HG02970 (cell line): ENCODE measurements around the gene TRIM13.

Source experiments
- ATAC-seq: cut with Tn5 transposase; IDR thresholded peaks from one replicate; pipeline ENCODE4 v1.9.1; 2021; ENCODE audit warnings: mild to moderate bottlenecking, moderate library complexity, moderate number of reproducible peaks; ENCODE audit not compliant: unreplicated experiment, low FRiP score

The TRIM13 gene

GRCh38 chr13:49996161-49996915, 504 bp upstream of the TRIM13 start:
- ATAC-seq, result peak; percentile 53

- no peak for ATAC-seq
Measured at GRCh38 chr13:49997955-49998354, 1.1 kb downstream of the TRIM13 start.

DNA sequence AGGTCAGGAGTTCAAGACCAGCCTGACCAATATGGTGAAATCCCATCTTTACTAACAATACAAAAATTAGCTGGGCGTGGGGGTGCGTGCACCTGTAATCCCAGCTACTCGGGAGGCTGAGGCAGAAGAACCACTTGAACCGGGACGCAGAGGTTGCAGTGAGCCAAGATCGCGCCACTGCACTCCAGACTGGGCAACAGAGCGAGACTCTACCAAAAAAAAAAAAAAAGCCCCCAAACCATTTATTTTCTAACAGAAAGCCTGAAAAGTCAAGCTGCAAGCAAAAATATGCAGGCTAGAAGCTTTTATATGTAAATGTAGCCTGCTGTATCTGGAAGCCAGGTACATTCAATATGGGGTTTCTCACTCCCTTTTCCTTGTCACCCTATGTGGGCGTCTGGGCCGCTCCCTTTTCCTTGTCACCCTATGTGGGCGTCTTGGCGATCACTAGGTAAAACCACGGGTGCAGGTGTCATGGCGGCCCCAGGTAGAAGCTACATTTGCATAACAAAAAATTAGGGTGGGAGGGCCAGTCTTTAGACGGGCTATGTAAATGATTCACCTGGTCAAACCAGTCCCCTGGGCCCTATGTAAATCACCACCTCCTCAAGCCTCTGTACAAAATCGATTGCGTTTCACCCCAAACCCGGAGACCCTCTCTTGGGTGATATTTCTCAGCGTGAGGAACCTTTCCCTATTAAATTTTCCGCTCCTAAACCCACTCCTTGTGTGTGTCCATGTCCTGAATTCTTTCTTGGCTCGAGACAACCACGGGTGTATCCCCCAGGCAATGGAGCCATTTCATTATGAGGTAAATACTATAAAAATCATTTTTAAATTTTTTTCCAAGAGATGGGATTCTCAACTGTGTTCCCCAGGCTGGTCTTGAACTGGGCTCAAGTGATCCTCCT, 2.1 kb downstream of the TRIM13 start:
- no peak for ATAC-seq

- ATAC-seq, result no peak
Measured at GRCh38 chr13:50001287-50001686, 4.4 kb downstream of the TRIM13 start.

DNA sequence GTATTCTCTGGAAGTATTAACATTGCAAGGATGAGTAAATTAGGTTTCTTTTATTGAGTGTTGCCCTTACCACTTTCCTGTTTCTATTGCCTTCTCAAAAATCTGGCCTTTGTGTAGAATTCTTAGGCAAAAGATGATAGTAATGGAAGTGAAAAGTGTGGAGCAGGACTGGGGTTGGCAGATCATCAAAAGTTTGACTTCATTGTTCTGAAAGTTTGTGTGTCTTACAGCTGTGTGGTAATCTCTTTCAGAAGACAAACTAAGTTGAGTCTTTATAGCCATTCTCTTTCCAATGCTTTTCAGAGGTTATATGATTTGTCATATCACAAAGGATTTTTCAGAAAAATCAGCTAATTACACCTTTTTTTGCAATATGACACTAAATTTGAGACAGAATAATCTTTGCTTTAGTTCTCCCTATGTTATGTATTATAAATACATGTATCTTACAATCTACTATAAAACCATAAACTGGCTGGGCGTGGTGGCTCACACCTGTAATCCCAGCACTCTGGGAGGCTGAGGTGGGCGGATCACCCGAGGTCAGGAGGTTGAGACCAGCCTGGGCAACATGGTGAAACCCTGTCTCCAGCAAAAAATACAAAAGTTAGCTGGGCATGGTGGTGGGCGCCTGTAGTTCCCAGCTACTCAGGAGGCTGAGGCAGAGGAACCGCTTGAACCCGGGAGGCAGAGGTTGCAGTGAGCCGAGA, 9.7 kb downstream of the TRIM13 start:
- no peak for ATAC-seq

- ATAC-seq, result no peak
Measured at GRCh38 chr13:50011461-50011860, 14.6 kb downstream of the TRIM13 start.

- no peak for ATAC-seq
Measured at GRCh38 chr13:50012396-50013169, 15.7 kb downstream of the TRIM13 start.

GRCh38 chr13:50014386-50014785, 17.5 kb downstream of the TRIM13 start:
- no peak for ATAC-seq

- no peak for ATAC-seq
Measured at GRCh38 chr13:50015258-50015657, 18.4 kb downstream of the TRIM13 start, which contains the start of gene KCNRG. Gene KCNRG (plus strand): TSS chr13:50015444. CDS start chr13:50015494, 50 bp downstream.

- no peak for ATAC-seq
Measured at GRCh38 chr13:50015750-50016149, 18.9 kb downstream of the TRIM13 start.

DNA sequence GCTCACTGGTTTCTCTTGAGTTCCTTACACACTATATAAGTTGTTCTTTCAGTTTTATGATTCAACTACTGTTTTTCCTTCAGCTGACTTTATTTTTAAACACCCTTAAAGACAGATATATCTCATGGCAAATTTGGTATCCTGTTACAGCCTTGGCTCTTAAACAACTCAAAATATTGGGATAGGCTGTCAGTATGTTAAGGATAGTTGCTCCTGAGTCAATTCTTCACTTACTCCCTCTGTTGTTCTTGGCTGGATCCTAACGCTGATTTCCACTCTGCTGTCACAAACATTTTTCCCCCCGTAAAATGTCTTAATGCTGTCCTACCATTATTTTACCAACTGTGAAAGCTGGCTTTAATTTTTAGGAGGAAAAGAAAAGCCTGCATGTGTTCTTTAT, 19.6 kb downstream of the TRIM13 start:
- no peak for ATAC-seq

- no peak for ATAC-seq
Measured at GRCh38 chr13:50017819-50018218, 21.0 kb downstream of the TRIM13 start.

GRCh38 chr13:50025436-50025835, 28.6 kb downstream of the TRIM13 start:
- ATAC-seq, result no peak

DNA sequence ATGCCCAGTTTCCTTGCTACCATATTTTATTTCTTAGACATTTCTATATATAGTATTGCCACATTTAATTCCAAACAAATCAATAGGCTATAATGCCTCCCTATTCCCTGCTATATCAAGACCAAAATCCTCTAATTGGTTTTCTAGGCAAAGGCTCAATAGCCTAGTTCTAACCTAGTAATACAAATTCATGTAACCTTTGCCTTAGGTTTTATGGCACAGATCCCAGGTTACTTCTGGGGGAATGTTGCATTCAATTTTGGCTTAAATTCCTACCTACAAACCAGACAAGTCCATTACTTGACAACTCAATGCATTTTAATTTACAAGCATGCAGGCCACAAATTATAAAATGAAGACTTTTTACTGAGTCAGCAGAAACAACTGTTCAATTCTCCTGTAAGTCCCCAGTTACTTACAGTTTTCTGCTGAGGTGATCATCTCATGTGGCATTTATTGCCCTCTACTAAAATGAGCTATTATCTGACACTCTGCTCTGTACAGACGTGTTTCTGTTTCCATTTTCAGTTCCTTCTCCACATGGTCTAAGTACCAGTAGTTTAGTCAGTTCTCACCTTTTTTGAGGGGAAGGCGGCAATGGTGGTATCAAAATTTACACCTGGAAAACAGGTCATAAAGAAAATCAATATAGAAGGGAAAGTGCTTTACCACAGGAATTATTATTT, 30.1 kb downstream of the TRIM13 start:
- no peak for ATAC-seq

- no peak for ATAC-seq
Measured at GRCh38 chr13:50030315-50030714, 33.5 kb downstream of the TRIM13 start.

DNA sequence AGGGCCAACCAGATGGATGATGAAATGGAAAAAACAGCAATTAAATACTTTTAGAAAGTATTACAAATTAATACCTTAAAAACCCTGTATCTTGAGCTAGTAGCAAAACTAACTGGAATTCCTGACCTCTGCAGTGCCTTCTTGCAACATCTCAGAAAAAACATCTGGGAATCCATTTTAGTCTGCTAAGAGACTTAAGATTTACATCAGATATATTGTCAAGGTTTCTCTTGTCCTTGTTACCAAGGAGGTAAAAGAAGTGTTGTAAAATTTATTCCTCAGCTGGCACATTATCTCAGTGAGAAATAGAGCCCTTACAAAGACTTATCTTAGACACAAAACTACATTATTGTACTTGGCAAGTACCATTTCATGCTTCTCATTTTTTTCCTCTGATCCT, 36.9 kb downstream of the TRIM13 start:
- no peak for ATAC-seq

- ATAC-seq, result no peak
Measured at GRCh38 chr13:50037788-50038187, 40.9 kb downstream of the TRIM13 start.

DNA sequence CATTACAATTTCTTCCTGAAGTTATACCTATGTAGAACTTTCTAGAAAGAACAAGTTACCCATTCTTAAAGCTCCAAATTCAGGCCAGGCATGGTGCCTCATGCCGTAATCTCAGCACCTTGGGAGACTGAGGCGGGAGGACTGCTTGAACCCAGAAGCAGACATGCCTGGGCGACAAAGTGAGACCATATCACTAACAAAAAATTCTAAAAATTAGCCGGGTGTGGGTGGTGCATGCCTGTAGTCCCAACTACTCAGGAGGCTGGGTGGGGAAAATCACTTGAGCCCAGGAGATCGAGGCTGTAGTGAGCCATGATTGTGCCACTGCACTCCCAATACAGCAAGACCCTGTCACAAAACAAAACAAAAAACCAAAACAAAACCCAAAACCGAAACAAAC, 41.4 kb downstream of the TRIM13 start:
- ATAC-seq, result no peak

DNA sequence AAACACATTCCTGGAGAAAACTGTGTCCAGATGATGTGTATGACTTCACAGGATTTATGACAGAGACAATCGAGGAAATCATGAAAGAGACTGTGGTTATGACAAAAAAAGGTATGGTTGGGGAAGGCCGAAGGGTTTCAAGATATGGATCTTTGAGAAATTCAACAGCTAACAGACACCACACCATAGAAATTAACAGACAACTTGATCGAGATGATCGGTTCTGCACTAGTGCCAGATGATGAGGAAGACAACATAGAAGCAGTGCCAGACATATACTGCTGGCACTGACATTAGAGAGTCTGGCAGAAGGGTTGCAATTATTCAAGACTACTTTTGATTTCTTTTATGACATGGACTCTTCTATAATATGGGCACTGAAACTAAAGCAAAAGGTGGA, 55.6 kb downstream of the TRIM13 start:
- ATAC-seq, result no peak

DNA sequence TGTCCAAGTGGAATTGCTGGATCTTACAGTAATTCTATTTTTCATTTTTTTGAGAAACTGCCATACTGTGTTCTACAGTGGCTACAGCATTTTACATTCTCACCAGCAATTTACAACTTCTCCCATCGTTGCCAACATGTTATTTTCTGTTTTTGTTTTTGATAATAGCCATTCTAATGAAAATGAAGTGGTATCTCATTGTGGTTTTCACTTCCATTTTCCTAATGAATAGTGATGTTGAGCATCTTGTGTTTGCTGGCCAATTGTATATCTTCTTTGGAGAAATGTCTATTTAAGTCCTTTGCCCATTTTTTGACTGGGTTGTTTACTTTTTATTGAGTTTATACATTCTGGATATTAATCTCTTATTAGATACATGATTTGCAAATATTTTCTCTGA, 57.0 kb downstream of the TRIM13 start:
- ATAC-seq, result no peak
